CD4-positive, alpha-beta T cell (primary cell): ENCODE results near the gene OAS3. TPM values are rescaled to one million over a fixed set of nuclear protein-coding genes. Genes with fewer than 3 reads are reported as not detected.

Experiments
- ATAC-seq: fragments of 200-7000 bp; cut with Tn5 transposase; one replicate; pipeline ENCODE4 v1.10.0; 2022; ENCODE audit warnings: mild to moderate bottlenecking; ENCODE audit not compliant: poor library complexity
- CTCF ChIA-PET: fragments of 350-600 bp; sonication (Branson Sonifier 250); formaldehyde crosslinking; loops from one replicate; lab custom pipeline; 2021; ENCODE audit warnings: antibody characterized with exemption, inconsistent platforms; lab: Charles Lee
- POLR2A ChIA-PET: fragments of 350-600 bp; sonication (Branson Sonifier 250); formaldehyde crosslinking; loops from one replicate; lab custom pipeline; 2021; ENCODE audit warnings: antibody characterized with exemption, inconsistent platforms; lab: Charles Lee
- DNase-seq, 14 experiments: peaks; one replicate each; pipeline ENCODE4 v3.0.0-alpha.2; 2013 to 2020; ENCODE audit warnings: mixed read lengths in 2 of 14
- H3K27ac ChIP-seq, 2 donors: one replicate each; pipeline versions ENCODE4 v1.5.1 to v1.7.0; 2013; ENCODE audit warnings: low read length in 2 of 2, low read depth in 1 of 2, mild to moderate bottlenecking in 1 of 2
- H3K27me3 ChIP-seq, 2 experiments: 1 replicate in 1 of 2; 2 replicates in 1 of 2; pipeline versions ENCODE4 v1.6.1 to v1.7.0; 2013; ENCODE audit warnings: low read length in 2 of 2, control low read depth in 1 of 2, mild to moderate bottlenecking in 1 of 2, moderate library complexity in 1 of 2; ENCODE audit not compliant: insufficient read depth in 2 of 2, control insufficient read depth in 1 of 2
- H3K36me3 ChIP-seq: one replicate; pipeline ENCODE4 v1.6.1; 2013; ENCODE audit warnings: low read length, control low read depth; ENCODE audit not compliant: insufficient read depth
- H3K4me1 ChIP-seq: one replicate; pipeline ENCODE4 v1.6.1; 2013; ENCODE audit warnings: low read length, control low read depth; ENCODE audit not compliant: insufficient read depth
- H3K4me3 ChIP-seq: one replicate; pipeline ENCODE4 v1.5.1; 2013; ENCODE audit warnings: mild to moderate bottlenecking, low read length, moderate library complexity
- H3K9me3 ChIP-seq, 2 experiments: 1 replicate in 1 of 2; 2 replicates in 1 of 2; pipeline versions ENCODE4 v1.6.1 to v1.7.0; 2013; ENCODE audit warnings: low read length in 2 of 2, mild to moderate bottlenecking in 2 of 2, control low read depth in 1 of 2, moderate library complexity in 1 of 2; ENCODE audit not compliant: control insufficient read depth in 1 of 2, insufficient read depth in 1 of 2
- H3K27ac Mint-ChIP-seq: one replicate; pipeline ENCODE4 v1.8.0; 2020; ENCODE audit warnings: mixed read lengths
- H3K27me3 Mint-ChIP-seq: one replicate; pipeline ENCODE4 v1.8.0; 2021; ENCODE audit warnings: mixed read lengths
- H3K36me3 Mint-ChIP-seq: one replicate; pipeline ENCODE4 v1.8.0; 2021; ENCODE audit warnings: low read depth, mixed read lengths
- H3K4me1 Mint-ChIP-seq: one replicate; pipeline ENCODE4 v1.8.0; 2021; ENCODE audit warnings: low read depth, mixed read lengths
- H3K4me3 Mint-ChIP-seq: one replicate; pipeline ENCODE4 v1.8.0; 2020; ENCODE audit warnings: mild to moderate bottlenecking, mixed read lengths
- H3K9me3 Mint-ChIP-seq: one replicate; pipeline ENCODE4 v1.8.0; 2020; ENCODE audit warnings: mixed read lengths
- intact Hi-C, 2 experiments: fragments of 100-400 bp; cut with DNase I in 1 of 2; cut with micrococcal nuclease in 1 of 2; formaldehyde crosslinking; loops; one replicate each; pipeline versions ENCODE4 v1.15.1 to v1.9.0; 2023 to 2025; cut with DNase I, micrococcal nuclease
- total RNA-seq, 174 experiments: library from RNA in 2 of 174; stranded (reverse) in 2 of 174; gene quantifications; one replicate each; pipeline ENCODE4 v1.2.3 and lab custom pipeline; 2021 to 2026
- TF ChIP-seq, protein P1 (sequence below): fragments of 200-600 bp; IDR thresholded peaks from one replicate; pipeline ENCODE4 v1.8.0; 2022; ENCODE audit warnings: antibody characterized with exemption, mild to moderate bottlenecking

The OAS3 gene
- total RNA-seq, 2 experiments from 2014 or later = 13.9 to 14.5 TPM

DNA sequence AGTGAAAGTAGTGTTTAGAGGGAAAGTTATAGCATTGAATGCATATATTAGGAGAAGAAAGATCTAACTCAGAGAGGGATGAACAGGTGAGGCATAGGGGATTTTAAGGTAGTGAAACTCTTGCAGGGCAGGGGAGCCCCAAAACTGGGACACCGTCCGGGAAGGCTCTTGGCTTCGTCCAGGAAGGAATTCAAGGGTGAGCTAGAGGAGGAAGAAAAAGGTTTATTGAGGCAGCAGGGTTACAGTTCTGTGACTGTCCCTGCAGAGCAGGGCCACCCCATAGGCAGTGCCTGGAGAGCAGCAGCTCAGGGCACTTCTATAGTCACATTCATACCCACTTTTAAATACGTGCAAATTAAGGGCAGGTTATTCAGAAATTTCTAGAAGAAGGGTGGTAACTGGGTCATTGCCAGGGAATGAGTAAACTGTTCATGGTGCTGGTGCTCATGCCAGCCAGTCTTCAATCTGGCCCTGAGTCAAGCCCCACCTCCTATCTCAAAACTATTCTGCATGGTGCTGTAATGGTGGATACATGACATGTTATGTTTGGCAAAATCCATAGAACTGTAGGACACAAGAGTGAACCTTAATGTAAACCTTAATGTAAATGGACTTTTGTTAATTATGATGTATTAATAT lies 32.7 kb upstream of the OAS3 start:
- H3K27me3 Mint-ChIP-seq = no peaks in the 10 kb centered on the region
- TF ChIP-seq, protein P1, sequence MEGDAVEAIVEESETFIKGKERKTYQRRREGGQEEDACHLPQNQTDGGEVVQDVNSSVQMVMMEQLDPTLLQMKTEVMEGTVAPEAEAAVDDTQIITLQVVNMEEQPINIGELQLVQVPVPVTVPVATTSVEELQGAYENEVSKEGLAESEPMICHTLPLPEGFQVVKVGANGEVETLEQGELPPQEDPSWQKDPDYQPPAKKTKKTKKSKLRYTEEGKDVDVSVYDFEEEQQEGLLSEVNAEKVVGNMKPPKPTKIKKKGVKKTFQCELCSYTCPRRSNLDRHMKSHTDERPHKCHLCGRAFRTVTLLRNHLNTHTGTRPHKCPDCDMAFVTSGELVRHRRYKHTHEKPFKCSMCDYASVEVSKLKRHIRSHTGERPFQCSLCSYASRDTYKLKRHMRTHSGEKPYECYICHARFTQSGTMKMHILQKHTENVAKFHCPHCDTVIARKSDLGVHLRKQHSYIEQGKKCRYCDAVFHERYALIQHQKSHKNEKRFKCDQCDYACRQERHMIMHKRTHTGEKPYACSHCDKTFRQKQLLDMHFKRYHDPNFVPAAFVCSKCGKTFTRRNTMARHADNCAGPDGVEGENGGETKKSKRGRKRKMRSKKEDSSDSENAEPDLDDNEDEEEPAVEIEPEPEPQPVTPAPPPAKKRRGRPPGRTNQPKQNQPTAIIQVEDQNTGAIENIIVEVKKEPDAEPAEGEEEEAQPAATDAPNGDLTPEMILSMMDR = no peak
- H3K4me3 ChIP-seq = no peak overlapping the region
- DNase-seq (no peak), ATAC-seq (no peak)
- peaks cover 90% of the 10 kb centered on the region for H3K4me1 Mint-ChIP-seq
- no peaks in the 10 kb centered on the region for H3K36me3 ChIP-seq
- H3K36me3 Mint-ChIP-seq = peaks cover 20% of the 10 kb centered on the region
- H3K27ac Mint-ChIP-seq = peak overlapping the region; percentile 79
- peak overlapping the region; percentile 59 for H3K4me3 Mint-ChIP-seq
- CTCF ChIA-PET = no interaction called here
- H3K9me3 Mint-ChIP-seq = no peaks in the 10 kb centered on the region
- H3K4me1 ChIP-seq = peaks cover 52% of the 10 kb centered on the region
- H3K27me3 ChIP-seq = no peaks in the 10 kb centered on the region
- POLR2A ChIA-PET = interaction anchor here (0.9 to 2.8 kb wide), 3 partner anchors 11 to 34 kb away, joined by 3 to 18 read pairs (median 5); partner anchors contain the start of gene OAS3
- H3K27ac ChIP-seq = no peak overlapping the region
- intact Hi-C loops = loop anchor here in 1 of 2 experiments (5.0 kb wide), 1 partner anchor 77 kb away; no protein-coding TSS in a partner anchor
- no peaks in the 10 kb centered on the region for H3K9me3 ChIP-seq

DNA sequence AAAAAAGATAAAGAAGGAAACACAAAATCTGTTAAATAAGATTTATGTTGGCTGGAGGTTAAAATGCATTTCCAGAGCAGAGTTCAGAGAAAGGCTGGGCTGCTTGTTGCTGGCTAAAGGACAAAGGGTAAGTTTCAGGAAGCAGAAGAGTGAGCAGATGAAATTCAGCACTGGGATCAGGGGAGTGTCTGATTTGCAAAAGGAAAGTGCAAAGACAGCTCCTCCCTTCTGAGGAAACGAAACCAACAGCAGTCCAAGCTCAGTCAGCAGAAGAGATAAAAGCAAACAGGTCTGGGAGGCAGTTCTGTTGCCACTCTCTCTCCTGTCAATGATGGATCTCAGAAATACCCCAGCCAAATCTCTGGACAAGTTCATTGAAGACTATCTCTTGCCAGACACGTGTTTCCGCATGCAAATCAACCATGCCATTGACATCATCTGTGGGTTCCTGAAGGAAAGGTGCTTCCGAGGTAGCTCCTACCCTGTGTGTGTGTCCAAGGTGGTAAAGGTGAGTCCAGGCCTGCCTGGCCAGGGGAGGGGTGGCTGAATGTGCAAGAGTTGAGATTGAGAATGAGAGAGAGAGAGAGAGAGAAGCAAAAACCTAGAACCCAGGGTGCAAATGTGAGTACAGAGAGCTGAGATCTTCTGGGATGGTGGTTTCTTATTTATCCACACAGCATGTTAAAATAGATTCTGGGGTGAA lies 31.4 kb upstream of the OAS3 start, which contains the start of gene OAS1:
TSS of gene OAS1 (plus strand) at position 251 of the 703 bp plus-strand sequence. CDS start at position 329, 78 bp downstream.
- Histone ChIP-seq H3K9me3 (no peaks in the 10 kb centered on the region), H3K4me3 (peak within 1 kb of the TSS; percentile 66)
- intact Hi-C loops = loop anchor here in 1 of 2 experiments (5.0 kb wide), 1 partner anchor 75 kb away; no protein-coding TSS in a partner anchor

More for the DNA sequence above, 31.4 kb upstream of the OAS3 start, which contains the start of gene OAS1:
- H3K27me3 Mint-ChIP-seq = no peaks in the 10 kb centered on the region
- DNase-seq (peak in 8 of 14 experiments; percentile 13 to 78 (median 50)), ATAC-seq (peak; percentile 71)
- CTCF ChIA-PET = interaction anchor here (1.0 to 2.5 kb wide), 2 partner anchors 71 to 86 kb away, joined by 3 to 7 read pairs; partner anchors contain the start of gene OAS2
- Histone ChIP-seq H3K36me3 (no peaks in the 10 kb centered on the region), H3K27ac (peak within 1 kb of the TSS; percentile 59 to 66), H3K27me3 (no peaks in the 10 kb centered on the region), H3K4me1 (peaks cover 57% of the 10 kb centered on the region)
- H3K4me1 Mint-ChIP-seq = peaks cover 94% of the 10 kb centered on the region
- H3K4me3 Mint-ChIP-seq = peak within 1 kb of the TSS; percentile 87
- TF ChIP-seq, protein P1 = no peak
- H3K27ac Mint-ChIP-seq = peak within 1 kb of the TSS; percentile 82
- POLR2A ChIA-PET = interaction anchor here (0.7 to 3.8 kb wide), 8 partner anchors 10 to 71 kb away, joined by 3 to 61 read pairs (median 4); partner anchors contain the start of genes OAS2 and OAS3
- no peaks in the 10 kb centered on the region for H3K9me3 Mint-ChIP-seq
- peaks cover 33% of the 10 kb centered on the region for H3K36me3 Mint-ChIP-seq
